GM18868 (cell line): ENCODE results near the gene CERT1.
A peak's percentile ranks its signal among the peaks of the same experiment; 100 is the strongest.

Experiments
- ATAC-seq: cut with Tn5 transposase; IDR thresholded peaks from one replicate; pipeline ENCODE4 v1.9.1; 2021; ENCODE audit warnings: mild to moderate bottlenecking, moderate library complexity; ENCODE audit not compliant: unreplicated experiment

The CERT1 gene

DNA sequence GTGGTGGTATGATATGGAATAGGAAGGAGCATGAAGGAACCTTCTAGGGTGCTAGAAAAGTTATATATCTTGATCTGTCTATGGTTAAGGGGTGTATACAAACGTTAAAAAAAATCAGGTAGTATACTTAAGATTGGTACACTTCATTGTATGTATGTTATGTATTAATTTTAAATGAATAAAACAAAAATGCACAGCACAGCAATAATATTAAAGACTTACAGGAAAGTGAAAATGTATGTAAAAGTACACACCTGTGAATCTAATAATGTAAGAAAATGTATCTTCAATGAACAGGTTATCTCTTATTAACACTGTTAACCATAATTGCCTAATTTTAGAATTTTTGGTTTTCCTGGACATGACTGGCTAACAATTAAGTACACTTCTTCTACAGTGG is 97.2 kb downstream of the CERT1 start:
- no peak for ATAC-seq

- no peak for ATAC-seq
Observed at GRCh38 chr5:75412111-75412990, 99.1 kb downstream of the CERT1 start.

GRCh38 chr5:75405296-75405695 is 106.1 kb downstream of the CERT1 start:
- no peak for ATAC-seq

GRCh38 chr5:75395277-75395676 is 116.2 kb downstream of the CERT1 start:
- no peak for ATAC-seq

- ATAC-seq = no peak
Observed at GRCh38 chr5:75389430-75389829, 122.0 kb downstream of the CERT1 start.

DNA sequence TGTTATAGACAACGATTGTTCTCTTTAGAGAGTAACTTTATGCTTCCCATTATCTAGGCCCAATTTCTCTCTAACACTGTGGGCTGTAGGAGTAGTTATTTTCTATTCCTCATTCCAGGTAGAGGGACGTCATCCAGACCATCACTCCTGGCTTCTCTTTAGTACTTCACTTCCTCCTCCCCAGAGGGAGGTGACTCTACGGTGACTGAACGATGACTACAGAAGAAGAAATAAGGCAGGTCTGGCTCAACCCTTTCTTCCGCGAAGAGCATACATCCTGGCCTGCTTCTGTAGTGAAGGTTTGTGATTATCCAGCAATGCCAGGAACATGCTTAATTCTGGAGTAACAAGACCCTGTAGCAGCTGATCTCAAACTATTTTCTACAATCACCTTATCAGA is 123.6 kb downstream of the CERT1 start:
- ATAC-seq = no peak

- ATAC-seq = no peak
Observed at GRCh38 chr5:75384218-75384617, 127.2 kb downstream of the CERT1 start.

- no peak for ATAC-seq
Observed at GRCh38 chr5:75381456-75381855, 130.0 kb downstream of the CERT1 start.

GRCh38 chr5:75380099-75380498 is 131.3 kb downstream of the CERT1 start:
- ATAC-seq = no peak

DNA sequence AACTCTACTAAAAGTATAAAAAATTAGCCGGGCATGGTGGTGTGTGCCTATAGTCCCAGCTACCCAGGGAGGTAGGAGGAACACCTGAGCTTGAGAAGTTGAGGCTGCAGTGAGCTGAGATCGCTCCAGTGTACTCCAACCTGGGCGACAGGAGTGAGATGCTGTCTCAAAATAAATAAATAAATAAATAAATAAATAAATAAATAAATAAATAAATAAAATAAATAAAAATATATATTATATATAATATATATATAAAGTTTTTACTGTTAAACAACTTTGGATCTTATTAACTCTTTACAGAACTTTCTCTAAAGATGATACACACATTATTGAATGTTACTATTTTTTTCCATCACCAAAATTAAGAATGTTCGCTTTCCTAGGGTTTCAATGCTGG is 136.0 kb downstream of the CERT1 start:
- no peak for ATAC-seq

DNA sequence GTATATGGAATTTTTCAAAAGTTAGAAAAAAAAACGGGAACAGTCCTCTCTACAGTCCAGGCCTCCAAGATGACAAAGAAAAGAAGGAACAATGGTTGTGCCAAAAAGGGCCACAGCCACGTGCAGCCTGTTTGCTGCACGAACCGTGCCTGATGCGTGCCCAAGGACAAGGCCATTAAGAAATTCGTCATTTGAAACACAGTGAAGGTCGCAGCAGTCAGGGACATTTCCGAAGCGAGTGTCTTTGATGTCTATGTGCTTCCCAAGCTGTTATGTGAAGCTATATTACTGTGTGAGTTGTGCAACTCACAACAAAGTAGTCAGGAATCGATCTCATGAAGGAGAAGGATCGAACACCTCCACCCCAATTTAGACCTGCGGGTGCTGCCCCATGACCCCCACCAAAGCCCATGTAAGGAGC is 137.0 kb downstream of the CERT1 start:
- no peak for ATAC-seq

DNA sequence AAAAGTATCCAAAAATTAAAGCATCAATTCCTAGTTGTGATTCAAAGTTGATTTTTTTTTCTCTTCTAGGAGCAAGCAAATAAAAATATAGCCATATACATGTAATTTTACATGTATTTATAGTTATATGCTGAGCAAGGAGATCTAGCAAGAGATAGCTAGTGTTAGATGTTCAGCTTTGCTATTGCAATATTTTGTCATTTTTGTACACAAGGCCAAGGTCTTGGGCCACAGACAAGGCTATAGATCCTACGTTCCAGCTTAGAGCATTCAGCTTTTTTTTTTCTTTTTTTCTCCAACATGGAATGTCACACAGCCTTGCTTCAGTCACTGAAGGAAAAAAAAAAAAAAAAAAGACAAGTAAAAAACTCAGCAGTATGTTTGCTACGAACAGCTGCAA is 137.6 kb downstream of the CERT1 start:
- no peak for ATAC-seq

GRCh38 chr5:75368391-75368790 is 143.0 kb downstream of the CERT1 start:
- ATAC-seq = no peak

DNA sequence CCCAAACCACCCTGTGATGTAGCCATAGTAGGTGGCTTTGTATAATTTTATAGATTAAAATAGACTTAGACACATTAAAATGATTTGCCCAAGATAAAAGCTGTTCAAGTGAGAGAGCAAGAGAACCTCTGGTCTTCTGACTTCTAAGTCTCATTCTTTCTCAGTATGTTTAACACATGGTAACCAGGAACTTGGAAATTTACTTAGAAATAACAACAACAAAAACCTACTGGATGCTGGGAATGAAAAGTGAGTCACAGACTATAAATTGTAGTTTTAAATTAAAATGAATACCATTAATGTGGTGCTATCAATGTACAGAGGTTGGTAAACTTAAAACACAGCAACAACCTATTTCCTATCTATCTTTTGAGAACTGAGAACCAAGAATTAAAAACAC is 144.0 kb downstream of the CERT1 start:
- ATAC-seq = no peak

DNA sequence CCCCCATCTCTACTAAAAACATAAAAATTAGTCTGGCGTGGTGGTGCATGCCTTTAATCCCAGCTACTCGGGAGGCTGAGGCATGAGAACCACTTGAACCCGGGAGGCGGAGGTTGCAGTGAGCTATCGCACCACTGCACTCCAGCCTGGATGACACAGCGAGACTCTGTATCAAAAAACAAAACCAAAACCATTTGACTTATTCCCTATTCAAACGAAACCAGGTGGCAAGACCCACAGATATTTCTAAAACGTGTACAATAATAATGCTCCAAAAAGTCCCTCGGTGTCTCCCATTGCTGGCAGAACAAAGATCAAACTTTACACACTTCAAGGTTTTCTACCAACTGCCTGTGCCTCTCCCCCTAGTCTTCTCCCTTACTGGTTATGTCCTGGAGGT is 144.6 kb downstream of the CERT1 start:
- peak; percentile 86 for ATAC-seq

GRCh38 chr5:75365740-75366139 is 145.7 kb downstream of the CERT1 start:
- no peak for ATAC-seq

DNA sequence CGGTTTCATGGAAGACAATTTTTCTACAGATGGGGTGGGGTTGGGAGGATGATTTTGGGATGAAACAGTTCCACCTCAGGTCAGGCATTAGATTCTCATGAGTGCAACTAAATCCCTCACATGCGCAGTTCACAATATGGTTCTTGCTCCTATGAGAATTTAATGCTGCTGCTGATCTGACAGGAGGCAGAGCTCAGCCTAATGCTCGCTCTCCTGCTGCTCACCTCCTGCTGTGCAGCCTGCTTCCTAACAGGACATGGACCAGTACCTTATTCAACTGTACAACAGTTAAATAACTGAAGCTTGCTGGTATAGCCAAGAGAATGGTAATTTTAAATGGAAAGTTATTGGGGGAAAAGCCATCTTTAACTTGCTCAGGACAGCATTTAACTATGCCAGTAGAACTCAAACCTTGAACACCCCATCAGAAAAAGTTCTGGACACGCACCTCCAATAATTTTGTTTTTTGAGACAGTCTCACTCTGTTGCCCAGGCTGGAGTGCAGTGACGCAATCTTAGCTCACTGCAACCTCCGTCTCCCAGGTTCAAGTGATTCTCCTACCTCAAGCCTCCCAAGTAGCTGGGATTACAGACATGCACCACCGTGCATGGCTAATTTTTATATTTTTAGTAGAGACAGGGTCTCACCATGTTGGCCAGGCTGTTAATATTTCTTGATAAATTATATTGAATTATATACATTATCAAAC is 146.7 kb downstream of the CERT1 start:
- no peak for ATAC-seq

DNA sequence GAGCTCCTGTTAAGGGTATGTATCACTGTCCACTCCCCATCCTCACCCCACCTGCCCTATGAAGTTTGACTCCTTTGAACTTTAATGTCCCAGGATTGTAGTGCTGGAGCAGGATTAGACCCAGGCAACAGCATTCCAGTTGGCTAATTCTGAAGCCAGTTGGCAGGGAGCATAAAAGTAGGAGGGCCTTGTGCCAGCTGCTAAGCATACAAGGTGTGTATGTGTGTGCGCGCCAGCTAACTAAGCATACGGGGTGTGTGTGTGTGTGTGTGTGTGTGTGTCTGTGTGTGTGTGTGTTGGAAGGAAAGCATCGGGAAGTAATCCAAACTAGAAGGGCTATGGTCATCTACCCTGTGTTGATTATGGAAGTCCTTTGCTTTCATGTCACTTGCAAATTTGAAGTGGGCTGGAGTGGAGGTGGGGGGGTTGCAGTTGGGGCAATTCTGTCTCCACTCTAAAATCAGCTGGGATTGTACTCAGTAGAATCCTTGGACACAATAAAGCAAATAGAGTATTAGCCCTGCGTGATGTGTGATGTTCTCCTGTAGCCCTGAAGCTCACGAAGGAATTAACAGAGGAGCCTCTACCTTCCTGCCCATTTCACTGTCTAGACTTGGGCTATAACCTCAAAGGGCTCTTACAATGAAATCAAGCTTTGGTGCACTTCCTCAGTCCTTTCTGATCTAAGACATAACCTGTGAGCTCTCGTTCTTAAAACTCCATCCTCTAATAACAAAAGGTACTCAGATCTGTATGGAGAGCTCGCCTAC is 147.5 kb downstream of the CERT1 start:
- ATAC-seq = no peak

DNA sequence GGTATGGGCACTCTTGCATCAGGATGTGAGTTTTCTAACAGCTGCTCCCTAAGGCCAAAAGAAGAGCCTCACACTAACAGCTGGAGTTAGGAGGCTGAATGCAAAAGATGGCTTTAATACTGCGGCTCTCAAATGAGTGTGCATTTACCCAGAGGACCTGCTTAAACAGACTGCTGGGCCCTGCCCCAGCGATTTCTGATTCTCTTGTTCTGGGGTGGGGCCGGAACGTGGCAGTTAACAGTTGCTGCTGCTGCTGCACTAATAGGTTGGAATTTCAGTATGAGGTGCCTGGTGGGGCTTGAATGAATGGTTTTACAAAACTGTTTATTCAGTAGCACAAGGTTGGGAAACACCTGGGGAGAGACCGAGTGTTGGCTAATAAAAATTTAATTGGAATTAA is 148.3 kb downstream of the CERT1 start:
- ATAC-seq = no peak

DNA sequence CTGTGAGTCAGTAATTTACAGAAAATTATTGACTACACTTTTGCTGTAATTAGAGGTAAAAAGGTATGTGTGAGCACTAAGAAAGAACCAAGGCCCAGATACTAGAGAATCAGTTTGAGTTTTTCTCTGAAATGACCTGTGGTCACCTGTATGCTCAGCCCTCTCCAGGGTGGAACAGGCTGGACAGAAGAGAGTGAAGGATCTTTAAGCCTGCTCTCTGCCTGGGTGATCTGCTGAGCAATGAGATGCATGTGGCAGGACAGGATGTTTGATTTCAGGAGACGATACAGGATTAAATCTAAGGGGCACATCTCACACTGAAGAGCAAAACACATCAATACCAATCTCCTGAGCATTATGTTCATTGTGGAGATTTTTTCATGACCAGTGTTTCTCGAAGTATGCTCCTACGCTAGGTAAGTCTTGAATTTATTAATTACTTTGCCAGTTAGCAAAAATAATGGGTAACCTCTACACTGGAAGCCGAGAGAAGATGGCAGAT is 148.9 kb downstream of the CERT1 start:
- no peak for ATAC-seq

- no peak for ATAC-seq
Observed at GRCh38 chr5:75361310-75361709, 150.1 kb downstream of the CERT1 start.
